GM21423 (cell line): ENCODE results near the gene LZTR1.
"Not testable (repeated sequence)": the region's sequence is repeated elsewhere in the genome, so short reads cannot be mapped to it uniquely, and the experiment has no call there.

Experiments
- ATAC-seq: cut with Tn5 transposase; IDR thresholded peaks from one replicate; pipeline ENCODE4 v1.9.1; 2021; ENCODE audit warnings: mild to moderate bottlenecking, moderate library complexity; ENCODE audit not compliant: unreplicated experiment

Gene LZTR1

DNA sequence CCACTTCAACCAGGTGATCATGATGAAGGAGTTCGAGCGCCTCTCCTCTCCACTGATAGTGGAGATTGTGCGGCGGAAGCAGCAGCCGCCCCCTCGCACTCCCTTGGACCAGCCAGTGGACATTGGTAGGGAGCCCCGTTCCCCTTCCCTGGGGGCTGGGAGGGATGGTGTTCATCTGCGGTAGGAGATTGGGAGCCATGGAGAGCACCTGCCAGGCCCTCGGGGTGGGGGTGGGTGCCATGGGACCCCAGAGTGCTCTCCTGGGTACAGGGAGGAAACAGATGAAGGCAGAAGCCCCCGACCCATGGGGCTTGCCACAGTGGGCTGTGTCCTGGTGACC, 12.8 kb downstream of the LZTR1 start:
- no peak for ATAC-seq

DNA sequence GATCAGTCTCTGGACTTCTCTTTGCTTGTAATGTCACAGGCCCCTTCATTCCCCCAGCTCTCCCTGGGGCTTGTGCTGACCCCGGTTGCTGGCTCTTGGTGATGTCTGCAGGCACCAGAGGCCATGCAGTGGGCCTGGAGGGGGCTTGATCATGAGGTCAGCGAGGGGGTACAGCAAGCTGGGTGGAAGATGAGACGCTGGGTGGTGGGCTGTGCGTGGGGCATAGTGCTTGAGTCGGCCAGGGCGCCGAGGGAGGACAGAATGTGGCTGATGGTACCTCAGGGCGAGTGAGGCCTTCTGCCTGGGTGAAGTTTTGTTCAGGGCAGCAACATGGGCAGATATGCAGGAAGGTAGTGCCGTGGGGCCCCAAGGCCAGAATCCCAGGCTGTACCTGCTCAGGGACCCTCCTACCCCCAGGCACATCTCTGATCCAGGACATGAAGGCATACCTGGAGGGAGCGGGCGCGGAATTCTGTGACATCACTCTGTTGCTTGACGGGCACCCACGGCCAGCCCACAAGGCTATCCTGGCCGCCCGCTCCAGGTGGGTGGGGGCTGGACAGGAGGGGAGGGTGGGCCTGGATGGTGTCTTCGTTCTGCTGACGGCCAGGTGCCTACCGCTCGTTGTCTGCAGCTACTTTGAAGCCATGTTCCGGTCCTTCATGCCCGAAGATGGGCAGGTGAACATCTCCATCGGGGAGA, 13.4 kb downstream of the LZTR1 start:
- ATAC-seq: no peak

DNA sequence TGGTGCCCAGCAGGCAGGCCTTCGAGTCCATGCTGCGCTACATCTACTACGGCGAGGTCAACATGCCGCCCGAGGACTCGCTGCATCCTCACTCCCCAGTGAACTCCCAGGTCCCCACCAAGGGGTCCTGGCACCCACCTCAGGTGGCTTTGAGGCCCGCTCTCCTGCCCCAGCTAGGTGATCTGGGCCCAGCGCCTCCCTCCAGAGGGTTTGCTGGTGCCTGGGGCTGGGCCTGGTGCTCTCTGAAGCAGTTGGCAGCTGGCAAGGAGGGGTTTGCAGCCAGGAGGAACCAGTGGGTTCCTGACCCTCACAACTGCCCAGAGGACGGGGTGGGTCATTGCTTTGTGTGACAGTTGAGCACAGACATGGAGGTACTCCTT, 13.9 kb downstream of the LZTR1 start:
- no peak for ATAC-seq

DNA sequence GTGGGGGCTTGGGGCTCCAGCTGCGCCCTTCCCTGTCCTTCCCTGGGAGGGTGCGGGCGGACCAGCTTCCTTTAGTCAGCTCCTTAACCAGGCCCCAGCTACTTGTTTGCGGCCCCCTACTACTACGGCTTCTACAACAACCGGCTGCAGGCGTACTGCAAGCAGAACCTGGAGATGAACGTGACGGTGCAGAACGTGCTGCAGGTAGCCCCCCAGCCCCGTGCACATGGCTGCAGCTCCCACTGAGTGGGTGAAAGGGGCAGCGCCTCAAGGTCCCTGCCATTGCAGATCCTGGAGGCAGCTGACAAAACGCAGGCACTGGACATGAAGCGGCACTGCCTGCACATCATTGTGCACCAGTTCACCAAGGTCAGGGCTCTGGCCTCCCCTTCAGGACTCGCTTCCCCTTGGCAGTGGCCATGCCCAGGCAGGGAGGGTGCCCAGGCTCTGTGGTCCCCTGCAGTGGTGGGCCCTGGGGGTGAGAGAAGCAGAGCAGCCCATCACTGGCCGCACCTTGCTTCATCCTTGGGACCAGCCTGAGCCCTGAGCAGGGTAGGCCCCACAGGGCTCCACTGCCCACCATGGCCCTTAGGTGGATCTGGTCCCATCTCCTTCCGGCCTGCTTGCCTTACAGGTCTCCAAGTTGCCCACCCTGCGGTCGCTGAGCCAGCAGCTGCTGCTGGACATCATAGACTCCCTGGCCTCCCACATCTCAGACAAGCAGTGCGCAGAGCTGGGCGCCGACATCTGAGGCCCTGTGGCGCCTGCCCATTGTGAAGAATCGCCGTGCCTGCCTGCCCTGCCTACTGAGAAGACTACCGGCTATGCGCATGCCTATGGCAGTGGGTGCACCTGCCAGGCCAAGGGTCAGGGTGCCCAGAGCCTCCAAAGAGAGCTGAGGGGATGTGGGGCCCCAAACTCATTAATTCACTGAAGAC, 14.8 kb downstream of the LZTR1 start:
- ATAC-seq: no peak

DNA sequence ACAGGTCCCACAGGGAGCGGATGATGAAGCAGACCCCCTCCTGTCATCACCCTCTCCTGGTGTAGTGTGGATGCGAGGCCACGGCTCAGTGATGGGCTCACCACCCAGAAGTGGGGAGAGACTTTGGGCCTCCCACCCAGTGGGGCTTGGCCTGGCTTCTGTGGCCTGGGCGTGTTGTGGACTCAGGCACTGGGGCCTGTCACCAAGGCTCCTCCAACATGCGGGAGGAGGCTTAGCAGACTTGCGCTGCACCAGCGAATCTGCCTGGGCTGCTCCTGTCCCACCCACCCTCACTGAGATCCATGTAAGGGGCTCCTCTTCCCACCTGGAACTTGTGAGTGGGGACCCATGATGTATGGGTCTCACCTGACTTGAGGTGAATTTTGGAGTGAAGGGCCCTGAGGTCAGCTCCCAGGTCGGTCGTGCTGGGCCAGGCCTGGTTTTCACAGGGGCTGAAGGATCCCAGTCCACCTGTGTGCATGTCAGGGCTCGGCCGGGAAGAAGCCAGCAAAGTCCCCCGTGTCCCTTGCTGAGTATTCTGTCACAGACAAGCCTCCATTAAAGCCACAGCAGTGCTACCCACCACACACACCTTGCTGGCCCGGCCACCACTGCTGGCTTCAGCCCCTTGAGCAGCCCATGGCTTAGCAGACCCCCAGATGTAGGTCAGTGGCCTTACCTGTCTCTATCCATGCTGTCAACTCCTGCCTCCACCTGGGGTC, 15.6 kb downstream of the LZTR1 start:
- ATAC-seq: no peak

DNA sequence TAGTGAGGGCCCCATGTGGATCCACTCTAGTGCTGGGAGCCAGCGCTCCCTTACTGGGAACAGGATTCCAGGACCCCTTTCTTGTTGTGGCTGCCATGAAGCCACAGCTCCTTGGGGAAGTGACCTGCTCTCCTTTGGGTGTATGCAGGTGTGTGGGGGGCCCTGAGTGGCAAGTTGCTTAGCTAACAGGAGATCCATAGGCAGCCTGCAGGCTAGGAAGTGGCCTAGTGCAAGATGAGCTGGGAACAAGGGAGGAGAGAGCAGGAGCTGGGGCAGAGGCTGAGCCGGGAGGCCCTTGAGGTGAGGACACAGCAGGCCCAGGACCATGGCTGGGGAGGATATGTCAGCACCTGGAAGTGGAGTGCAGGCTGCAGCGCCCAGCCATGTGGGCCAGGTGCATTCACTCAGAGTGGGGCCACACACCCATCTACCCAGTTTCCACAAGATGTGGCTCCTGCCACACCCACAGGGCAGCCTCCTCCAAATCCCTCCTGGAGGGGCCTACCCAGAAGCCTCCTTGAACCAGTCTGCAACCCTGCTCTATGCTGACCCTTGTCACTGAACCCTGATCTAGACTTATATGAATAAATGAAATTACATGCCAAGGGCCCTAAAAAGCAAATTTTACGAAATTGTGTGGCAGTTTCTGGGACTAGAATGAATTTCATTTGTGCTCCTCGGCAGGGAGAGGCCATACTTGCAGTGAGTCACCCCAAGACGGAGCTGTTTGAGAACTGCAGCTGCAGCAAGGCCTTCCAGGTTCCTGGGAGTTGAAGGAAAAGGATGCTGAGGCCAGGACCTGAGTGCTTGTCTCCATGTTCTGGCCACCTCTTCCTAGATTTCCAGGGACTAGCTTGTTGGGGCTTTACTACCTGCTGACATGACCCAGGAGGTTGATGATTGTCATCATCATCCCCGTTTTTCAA, 16.6 kb downstream of the LZTR1 start:
- ATAC-seq: no peak

DNA sequence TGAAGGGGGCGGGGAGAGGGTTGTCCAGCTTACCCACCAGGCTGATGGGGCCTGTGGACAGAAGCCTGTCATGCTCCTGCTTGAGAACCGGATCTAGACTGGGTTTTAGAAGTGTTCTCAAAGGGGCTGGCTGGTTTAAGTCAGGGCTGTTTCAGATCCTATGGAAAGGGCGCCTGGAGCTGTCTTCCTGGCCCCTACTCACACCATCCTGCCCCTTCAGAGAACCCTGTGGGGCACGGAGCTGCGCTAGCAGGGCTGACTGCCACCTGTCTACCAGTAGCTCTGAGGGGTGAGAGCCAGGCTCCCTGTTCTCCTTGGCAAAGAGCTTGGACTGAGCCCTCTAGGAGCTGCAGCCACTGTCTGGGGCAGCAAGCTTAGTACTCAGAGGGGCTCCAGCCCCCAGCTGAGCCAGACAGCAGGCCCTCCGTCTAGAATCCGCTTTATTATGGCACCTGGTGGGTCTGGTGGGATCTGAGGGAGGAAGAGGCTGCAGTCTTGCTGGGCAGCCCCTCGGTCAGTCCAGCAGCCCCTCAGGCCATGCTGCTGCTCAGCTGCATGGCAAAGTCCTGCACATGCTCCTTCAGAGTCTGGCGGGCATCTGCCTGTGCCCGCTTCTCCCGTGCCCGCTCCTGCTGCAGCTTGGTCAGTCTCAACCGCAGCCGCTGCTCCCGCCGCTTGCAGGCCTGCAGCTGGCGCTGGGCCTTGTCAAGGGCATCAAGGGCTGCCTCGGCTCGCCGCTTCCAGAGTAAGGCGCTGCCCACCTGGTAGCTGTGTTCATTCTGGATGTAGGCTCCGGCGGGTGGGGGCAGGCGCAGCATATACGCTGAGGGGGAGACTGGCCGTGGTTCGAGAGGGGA, 17.5 kb downstream of the LZTR1 start:
- no peak for ATAC-seq

DNA sequence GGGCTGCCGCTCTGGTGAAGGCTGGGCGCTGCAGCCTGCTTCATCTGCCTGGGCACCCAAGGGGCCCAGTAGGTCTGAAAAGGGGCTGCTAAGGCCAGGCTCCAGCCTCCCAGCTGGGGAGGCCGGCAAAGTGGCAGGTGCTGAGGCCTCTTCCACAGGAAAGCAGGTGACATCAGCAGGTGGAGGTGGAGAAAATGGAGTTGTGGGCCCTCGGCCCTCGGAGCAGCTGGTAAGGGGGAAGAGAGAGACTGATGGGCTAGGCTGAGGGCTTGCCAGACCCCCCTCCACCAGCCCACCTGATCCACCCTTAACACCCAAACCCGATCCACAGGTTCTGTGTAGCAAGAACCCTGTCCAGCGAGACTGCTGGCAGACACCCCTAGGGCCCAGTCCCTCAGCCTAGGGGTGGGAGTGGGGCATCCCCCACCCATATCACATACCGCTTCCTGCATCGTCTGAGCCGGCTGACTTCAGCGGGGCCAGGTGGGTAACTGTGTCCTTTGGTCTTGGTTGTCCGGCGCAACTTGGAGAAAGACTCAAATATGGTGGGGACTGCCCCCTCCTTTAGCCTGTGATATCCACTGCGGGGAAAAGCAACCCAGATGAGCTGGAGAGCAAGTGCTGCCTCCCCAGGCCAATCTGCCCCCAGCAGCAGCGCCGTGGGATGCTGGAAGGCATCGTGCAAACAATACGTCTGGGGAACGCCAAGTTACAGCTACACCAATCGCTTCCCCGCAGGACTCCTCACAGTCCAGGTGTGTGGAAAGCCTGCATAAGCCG, 18.3 kb downstream of the LZTR1 start:
- ATAC-seq: no peak

DNA sequence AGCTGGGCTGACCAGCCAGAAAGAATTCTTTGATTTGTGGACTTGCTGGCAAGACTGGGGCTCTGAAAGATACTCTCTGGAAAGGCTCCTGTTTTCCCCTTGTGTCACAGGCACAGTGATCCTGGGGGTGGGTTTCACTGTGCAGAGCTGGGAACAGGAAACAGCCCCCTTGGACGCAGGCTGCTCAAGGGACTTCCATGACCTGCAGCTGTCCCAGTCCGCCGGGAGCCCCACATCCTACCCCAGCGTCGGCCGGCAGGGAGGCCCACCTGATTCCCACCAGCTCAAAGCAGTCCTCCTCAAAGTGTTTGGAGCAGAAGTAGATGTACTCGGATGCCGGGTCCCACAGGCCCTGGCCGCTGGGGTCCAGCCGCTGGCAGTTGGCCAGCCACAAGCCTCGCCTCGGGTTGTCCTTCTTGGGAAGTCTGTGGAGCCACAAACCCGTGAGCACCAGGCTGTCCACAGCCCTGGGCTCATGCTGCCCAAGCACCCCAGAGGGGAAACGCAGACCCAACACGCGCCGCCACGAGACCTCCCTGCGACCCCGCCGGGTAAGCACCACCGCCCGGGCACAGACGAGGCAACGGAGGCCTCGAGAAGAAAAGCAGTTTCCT, 19.0 kb downstream of the LZTR1 start:
- peak; percentile 8 for ATAC-seq

DNA sequence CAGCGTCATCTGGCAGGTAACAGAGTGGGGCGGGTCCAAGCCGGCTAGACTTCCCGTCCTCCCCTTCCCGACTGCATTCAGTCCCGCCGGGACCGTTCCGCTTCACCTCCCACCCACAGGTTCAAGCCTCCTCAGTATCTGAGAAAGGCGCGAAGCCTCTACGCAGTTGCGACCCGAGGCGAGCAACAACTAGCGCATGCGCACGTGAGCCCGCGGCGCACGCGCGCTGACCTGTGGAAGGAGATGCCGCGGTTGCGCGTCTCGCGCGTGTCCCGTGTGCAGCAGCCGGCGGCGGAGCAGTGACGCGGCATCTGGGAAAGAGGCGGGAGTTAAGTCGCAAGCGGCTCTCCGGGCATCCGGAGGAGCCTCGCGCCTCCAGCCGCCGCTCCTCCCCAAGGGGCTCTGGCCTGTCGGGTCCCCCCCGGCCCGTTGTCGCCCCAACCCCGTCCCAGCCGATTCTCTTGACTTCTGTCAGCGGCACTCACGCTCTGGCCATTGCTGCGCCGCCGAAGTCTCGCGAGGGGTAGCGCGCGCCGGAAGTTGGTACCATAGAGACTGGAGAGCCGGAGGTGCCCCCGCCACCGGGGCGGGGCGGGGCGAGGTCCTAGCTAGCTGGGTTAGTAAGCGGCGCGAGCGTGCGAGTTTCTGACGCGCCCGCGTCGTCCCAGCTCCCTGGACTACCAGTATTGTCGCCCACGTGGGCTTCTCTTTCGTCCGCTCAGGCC, 19.7 kb downstream of the LZTR1 start, which contains the start of gene THAP7:
Gene THAP7, minus strand, starts transcription at position 518 of the 725 bp plus-strand sequence. Its CDS starts 207 bp downstream, at position 311.
- ATAC-seq: peak; percentile 87

DNA sequence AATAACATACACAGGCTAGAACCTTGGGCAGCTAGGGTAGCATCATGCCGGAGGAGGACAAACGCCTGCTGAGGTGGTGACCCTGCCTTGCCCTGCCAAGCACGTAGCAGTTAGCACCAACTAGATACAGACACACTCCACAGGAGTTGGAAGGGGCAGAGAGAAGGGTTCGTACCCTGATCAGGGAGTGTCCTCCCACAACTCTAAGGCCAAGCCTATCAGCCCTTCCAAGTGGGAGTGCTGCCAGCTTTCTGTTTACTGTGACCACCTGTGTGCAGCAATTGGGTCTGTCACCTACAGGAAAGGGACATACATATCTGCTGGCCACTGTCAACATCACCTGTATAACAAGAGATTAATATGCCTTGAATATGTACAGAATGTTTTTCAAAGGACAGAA, 21.7 kb downstream of the LZTR1 start:
- ATAC-seq: no peak

DNA sequence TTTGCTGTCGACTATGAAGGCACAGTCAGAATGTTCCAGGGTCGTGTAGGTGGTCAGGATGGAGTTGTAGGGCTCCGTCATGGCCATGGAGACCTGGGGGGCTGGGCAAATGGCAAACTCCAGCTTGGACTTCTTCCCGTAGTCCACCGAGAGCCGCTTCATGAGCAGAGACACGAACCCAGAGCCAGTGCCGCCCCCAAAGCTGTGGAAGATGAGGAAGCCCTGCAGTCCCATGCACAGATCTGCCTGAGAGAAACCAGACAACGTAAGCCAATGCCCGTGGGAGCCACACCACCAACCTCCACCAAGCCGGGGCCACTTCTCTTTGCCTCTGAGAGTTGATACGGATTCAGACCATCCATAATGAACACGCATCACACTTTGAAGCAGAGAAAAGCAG, 27.1 kb downstream of the LZTR1 start:
- ATAC-seq: not testable (repeated sequence)

DNA sequence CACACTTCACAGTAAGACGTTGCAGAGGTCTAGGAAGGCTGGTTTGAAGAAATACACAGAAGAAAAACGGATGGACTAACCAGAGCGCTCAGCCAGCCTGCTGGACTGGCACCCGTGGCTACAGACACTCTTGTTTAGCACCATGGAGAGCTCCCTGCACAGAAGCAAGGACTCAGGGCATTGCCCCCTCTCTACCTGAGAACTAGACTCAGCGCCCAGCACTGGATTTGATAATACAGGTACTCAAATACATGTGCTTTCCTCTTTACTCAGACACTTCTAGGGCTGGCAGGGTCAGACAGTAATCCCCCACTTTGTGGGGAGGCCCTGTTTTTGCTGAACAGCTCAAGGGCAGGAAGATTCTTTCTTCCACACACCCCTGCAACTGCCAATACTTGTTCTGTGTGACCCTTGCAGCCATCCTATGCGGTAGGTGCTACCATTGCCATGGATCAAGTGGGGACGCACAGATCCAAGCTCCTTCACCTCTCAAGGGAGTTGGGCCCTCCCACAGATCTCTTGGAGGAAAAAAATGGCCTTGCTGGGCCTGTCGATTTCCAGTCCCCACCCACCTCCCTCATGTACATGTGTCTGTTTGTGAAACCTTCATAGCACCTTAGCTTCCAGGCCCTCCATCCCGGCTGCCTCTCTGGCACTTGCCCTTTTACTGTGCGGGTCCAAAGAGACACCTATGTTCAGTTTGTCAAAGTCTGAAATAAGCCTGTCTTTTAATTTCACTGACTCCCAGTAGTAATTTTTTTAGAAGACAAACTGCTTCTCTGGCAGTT, 27.7 kb downstream of the LZTR1 start:
- no peak for ATAC-seq

DNA sequence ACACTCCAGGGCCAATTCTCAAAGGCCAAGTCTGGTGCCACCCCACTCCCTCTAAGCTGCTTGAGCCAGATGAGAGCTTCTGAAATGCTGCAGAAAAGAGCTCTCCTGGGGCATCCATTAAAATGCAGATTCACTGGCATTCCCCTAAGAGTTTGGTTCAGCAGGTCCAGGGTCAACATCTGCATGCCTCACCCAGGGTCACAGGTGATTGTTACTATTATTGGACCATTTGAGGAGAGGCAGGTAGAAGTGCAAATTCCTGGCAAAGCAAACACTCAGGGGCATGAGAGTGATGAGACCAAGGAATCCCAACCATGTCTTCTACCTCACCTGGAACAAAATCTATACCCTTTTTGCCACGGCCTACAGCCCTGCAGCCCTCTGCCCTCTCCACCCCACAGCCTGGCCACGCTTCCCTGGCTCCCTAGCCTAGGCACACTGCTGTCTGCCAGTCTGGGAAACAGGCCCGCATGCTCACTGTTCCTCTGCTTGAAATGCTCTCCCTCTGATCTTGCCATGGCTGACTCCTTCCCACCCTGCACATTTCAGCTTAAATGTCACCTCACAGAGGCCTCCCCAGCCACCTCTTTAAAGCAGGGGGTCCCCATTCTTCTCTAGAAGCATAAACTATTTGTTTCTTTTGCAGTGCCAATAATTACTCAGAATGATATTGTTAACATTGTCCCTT, 28.5 kb downstream of the LZTR1 start:
- ATAC-seq: no peak

DNA sequence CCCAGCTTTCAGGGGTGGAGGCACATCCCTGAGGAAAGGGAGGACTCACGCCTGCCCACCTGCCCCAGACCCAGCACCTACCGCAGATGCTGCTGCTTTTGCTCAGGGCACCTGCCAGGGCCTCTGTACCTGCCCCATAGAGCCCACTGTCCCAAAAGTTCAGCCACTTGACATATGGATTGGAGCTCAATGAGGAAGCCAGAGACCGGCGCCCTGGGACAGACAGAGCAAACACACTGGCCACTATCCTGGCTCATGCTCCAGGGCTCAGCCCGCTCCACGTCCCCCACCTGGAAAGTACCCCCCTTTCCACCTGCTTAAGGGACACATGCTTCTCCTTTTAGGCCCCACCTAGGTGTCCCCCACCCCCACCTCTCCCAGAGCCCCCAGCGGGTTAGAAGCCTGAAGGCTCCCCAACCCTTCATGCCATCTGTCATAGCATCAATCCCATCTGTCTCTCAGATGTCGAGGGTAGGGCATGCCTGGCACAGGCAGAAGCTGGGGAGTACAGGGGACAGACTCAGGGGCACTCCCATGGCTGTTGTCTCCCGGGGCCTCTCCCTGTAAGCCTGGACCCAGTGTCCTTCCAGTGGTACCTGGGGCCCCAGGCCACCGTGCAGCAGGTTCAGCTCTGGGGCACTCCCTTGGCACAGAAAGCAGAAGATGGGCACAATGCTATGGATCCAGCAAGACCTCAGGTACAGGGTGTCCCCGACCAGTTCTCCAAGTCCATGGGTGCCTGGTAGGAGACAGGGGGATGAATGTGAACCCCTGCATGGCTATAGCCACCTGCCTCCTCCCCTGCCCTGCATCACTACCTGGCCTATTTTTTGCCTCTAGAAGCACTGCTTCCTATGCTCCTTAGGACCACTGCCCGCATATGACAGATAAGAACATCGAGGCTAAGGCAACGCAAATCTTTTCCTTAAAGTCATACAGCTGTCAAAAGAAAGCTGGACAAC, 30.6 kb downstream of the LZTR1 start:
- ATAC-seq: no peak
